ENCODE results near the gene KIAA1549.

KIAA1549 gene

DNA sequence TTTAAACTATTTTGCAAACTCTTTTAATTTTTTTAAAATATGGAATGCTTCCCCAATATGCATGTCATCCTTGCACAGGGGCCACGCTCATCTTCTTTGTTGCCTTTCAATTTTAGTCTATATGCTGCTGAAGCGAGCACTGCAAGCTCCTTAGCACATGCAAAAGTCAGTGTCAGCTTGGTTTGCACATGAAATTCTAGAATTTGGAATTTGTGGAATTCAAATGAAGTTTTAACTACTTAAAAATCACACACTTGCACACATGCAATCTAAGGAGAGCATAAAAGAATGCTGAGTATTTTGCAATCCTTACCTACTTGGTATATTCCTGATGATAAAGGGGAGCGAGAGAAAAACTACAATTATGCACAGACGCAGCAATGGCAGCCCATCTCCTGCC is 104.9 kb downstream of the KIAA1549 start:
- DNase-seq (ENCODE audit: low read depth, low spot score), result no peak
- ChIA-PET CTCF (interaction anchor here (1.0 to 4.6 kb wide), 4 partner anchors 9 to 411 kb away, joined by 3 to 48 read pairs (median 17); no protein-coding TSS in a partner anchor), POLR2A (interaction anchor here (1.0 kb wide), 1 partner anchor 257 kb away, joined by 3 read pairs; a partner anchor contains a TSS)
- TF ChIP-seq, protein P1, sequence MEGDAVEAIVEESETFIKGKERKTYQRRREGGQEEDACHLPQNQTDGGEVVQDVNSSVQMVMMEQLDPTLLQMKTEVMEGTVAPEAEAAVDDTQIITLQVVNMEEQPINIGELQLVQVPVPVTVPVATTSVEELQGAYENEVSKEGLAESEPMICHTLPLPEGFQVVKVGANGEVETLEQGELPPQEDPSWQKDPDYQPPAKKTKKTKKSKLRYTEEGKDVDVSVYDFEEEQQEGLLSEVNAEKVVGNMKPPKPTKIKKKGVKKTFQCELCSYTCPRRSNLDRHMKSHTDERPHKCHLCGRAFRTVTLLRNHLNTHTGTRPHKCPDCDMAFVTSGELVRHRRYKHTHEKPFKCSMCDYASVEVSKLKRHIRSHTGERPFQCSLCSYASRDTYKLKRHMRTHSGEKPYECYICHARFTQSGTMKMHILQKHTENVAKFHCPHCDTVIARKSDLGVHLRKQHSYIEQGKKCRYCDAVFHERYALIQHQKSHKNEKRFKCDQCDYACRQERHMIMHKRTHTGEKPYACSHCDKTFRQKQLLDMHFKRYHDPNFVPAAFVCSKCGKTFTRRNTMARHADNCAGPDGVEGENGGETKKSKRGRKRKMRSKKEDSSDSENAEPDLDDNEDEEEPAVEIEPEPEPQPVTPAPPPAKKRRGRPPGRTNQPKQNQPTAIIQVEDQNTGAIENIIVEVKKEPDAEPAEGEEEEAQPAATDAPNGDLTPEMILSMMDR (IDR thresholded peaks at IDR 0.05; ENCODE audit: insufficient read depth, low read length, missing control alignments), result no peak
- no peak overlapping the region for H3K4me3 ChIP-seq (ENCODE audit: low read depth, low read length)

DNA sequence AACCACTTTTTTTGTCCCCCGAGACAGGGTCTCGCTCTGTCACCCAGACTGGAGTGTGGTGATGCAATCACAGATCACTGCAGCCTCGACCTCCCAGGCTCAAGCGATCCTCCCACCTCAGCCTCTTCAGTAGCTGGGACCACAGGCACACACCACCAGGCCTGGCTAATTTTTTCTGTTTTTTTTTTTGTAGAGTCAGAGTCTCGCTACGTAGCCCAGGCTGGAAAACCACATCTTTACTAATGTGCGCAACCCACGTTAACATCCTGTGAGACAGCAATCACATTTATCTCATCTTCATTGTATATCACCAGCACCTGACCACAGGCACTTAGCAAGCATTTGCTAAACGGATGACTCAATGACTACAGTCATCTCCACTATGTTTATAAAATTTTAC is 105.4 kb downstream of the KIAA1549 start:
- TF ChIP-seq, protein P1 (IDR thresholded peaks at IDR 0.05; ENCODE audit: insufficient read depth, low read length, missing control alignments), result no peak
- H3K4me3 ChIP-seq (ENCODE audit: low read depth, low read length), result no peak overlapping the region
- POLR2A ChIA-PET, result no interaction called here
- peak; percentile 76 for DNase-seq (ENCODE audit: low read depth, low spot score)
- CTCF ChIA-PET, result interaction anchor here (1.0 to 4.6 kb wide), 3 partner anchors 10 to 410 kb away, joined by 3 to 48 read pairs (median 15); no protein-coding TSS in a partner anchor

DNA sequence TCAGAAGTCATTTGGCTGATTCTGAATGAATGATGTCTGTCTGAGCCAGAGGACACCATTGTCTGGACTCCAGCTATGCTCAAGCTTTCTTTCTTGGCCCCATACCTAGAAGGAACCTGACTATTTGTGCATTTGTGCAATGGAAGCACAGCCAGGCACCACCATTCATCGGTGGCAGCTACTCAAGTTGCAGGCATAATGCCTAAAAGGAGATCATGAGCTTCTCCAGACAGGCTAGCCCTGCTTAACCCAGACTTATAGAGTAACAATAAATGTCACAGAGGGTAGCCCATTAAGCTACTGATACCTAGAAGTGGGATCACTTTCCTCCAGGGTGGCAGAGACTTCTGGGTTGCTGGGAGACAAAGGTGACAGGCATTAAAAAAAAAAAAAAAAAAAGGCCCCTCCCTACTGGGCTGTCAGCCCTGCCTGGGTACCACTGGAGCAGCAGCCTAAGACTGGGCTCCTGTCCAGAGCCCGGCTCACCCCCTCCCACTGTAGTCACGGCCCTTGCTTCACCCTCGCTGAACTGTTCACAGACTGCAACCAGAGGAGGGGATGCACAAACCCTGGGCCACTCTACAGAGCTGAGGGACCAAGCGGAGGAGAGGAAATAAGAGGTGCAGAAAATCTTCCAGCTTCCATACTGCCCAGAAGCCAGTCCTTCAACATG is 107.8 kb downstream of the KIAA1549 start:
- H3K4me3 ChIP-seq (ENCODE audit: low read depth, low read length), result no peak overlapping the region
- CTCF ChIA-PET, result interaction anchor here (0.9 to 2.8 kb wide), 3 partner anchors 13 to 201 kb away, joined by 3 to 17 read pairs (median 3); no protein-coding TSS in a partner anchor
- DNase-seq (ENCODE audit: low read depth, low spot score), result no peak
- POLR2A ChIA-PET, result no interaction called here
- TF ChIP-seq, protein P1 (IDR thresholded peaks at IDR 0.05; ENCODE audit: insufficient read depth, low read length, missing control alignments), result no peak

DNA sequence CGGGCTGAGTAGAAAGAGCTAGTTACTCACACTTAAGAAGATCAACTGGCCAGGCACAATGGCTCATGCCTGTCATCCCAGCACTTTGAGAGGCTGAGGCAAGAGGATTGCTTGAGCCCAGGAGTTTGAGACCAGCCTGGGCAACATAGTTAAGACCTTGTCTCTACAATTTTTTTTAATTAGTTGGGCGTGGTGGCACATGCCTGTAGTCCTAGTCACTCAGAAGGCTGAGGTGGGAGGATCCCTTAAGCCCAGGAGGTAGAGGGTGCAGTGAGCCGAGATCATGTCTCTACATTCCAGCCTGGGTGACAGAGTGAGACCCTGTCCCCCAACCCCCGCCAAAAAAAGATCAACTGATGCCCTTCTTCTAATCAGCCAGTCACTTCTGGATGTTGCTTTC is 108.6 kb downstream of the KIAA1549 start:
- no peak overlapping the region for H3K4me3 ChIP-seq (ENCODE audit: low read depth, low read length)
- POLR2A ChIA-PET, result no interaction called here
- DNase-seq (ENCODE audit: low read depth, low spot score), result no peak
- CTCF ChIA-PET, result interaction anchor here (1.1 to 1.6 kb wide), 2 partner anchors 14 to 109 kb away, joined by 3 to 5 read pairs; no protein-coding TSS in a partner anchor
- TF ChIP-seq, protein P1 (IDR thresholded peaks at IDR 0.05; ENCODE audit: insufficient read depth, low read length, missing control alignments), result no peak

DNA sequence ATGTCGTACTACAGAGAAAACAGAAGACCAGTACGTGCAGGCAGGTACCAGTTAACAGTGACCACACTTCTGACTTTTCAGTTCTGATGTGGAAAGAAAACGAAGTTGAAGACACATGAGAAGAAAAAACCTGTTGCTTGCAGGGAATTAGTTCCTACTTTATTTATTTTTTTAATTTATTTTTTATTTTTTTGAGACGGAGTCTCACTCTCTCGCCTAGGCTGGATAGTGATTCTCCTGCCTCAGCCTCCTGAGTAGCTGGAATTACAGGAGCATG is 109.4 kb downstream of the KIAA1549 start:
- DNase-seq (ENCODE audit: low read depth, low spot score), result no peak
- POLR2A ChIA-PET, result no interaction called here
- H3K4me3 ChIP-seq (ENCODE audit: low read depth, low read length), result no peak overlapping the region
- TF ChIP-seq, protein P1 (IDR thresholded peaks at IDR 0.05; ENCODE audit: insufficient read depth, low read length, missing control alignments), result no peak
- CTCF ChIA-PET, result interaction anchor here (1.0 to 1.6 kb wide), 2 partner anchors 15 to 24 kb away, joined by 3 to 5 read pairs; no protein-coding TSS in a partner anchor

DNA sequence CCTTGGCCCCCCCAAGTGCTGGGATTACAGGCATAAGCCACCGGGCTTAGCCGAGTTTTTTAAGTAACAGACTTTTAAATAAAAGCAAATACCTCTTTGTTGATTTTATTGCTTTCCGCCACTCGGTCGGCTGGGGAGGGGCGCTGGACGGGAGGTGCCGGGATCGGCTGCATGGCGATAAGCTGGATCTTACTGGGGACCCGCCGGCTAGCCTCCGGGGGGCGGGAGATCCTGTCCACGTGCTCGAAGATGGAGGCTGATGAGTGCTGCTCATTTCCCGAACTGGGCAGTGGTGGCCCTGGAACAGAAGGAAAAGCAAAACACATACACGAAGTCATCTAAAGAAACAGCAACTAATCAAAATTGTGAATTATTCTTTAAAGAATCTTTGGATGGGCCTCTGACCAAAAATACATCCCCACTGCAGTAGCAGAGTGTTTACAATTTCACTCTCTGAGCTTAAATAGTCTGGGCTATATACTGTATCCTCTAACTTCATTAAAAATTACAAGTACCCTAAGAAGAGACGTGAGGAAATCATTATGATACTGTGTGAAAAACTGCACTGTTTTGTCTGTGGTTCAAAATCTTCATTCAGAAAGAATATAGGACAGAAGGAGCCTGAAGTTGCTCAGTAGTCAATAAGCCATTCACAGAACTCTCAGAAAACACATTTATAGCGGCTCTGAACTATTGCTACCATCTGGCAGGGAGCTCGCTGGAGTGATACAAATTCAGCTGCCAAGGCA is 110.0 kb downstream of the KIAA1549 start:
- POLR2A ChIA-PET, result no interaction called here
- TF ChIP-seq, protein P1 (IDR thresholded peaks at IDR 0.05; ENCODE audit: insufficient read depth, low read length, missing control alignments), result no peak
- no peak for DNase-seq (ENCODE audit: low read depth, low spot score)

More for the DNA sequence above, 110.0 kb downstream of the KIAA1549 start:
- CTCF ChIA-PET, result interaction anchor here (1.0 to 1.6 kb wide), 2 partner anchors 15 to 24 kb away, joined by 3 to 5 read pairs; no protein-coding TSS in a partner anchor
- no peak overlapping the region for H3K4me3 ChIP-seq (ENCODE audit: low read depth, low read length)
